Esophagus muscularis mucosa (tissue), 4 donors: ENCODE measurements around the gene PIP5K1A.

ENCODE experiments used
- CTCF ChIP-seq, 3 experiments: fragments of 200-600 bp in 2 of 3; fragments of 450-650 bp in 1 of 3; sonication (generic) in 2 of 3; IDR thresholded peaks; one replicate each; pipeline ENCODE4 v1.5.1; 2017 to 2019; ENCODE audit warnings: antibody characterized with exemption in 3 of 3, mild to moderate bottlenecking in 2 of 3, moderate library complexity in 1 of 3
- EP300 ChIP-seq: sonication (generic); formaldehyde crosslinking; IDR thresholded peaks from one replicate; pipeline ENCODE4 v1.6.1; 2017; ENCODE audit warnings: antibody characterized with exemption
- POLR2A ChIP-seq: fragments of 450-650 bp; IDR thresholded peaks from one replicate; pipeline ENCODE4 v1.6.1; 2017; ENCODE audit warnings: antibody characterized with exemption, moderate library complexity, mild to moderate bottlenecking, low read depth

- TF ChIP-seq CTCF (IDR thresholded peaks at IDR 0.05) (no peak), POLR2A (no peak), EP300 (no peak)
Measured at GRCh38 chr1:151286619-151287340, 88.4 kb downstream of the PIP5K1A start.
